ENCODE results near the gene PALLD.
"Not testable (repeated sequence)": the region's sequence is repeated elsewhere in the genome, so short reads cannot be mapped to it uniquely, and the experiment has no call there.

The PALLD gene

GRCh38 chr4:168496834-168497233 is at the start of gene PALLD:
TSS of gene PALLD (plus strand) at chr4:168497052.
- DNase-seq: no peak

GRCh38 chr4:168449063-168449462 is 47.8 kb upstream of the PALLD start:
- not testable (repeated sequence) for DNase-seq

DNA sequence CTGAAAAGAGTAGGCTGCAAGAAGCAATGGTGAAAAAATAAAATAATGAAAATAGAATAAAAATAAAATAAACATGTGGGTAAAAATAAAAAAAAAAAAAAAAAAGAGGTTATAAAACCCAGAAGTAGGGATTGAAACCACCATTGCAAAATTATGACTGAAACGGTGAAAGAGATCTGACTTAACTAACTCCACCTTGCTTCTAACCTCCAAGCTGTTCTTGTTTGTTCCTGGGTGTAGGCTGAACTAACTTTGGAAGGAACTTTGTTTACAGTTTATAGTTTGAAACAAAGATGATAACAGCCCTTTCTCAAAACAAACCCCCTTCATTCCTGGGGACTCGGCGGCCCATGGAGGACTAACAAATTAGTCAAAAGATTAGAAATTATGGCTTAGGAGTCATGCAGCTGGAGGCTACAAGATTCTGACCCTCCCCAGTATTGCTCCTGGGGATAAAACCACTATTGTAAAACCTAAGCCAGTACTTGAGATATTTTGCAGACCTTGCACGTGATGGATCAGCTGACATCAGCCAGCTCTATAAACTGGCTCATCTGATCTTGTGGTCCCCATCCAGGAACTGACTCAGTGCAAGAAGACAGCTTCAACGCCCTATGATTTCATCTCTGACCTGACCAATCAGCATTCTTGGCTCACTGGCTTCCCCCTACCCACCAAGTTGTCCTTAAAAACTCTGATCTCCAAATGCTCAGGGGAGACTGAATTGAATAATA is 47.0 kb upstream of the PALLD start:
- no peak for DNase-seq

GRCh38 chr4:168451331-168451730 is 45.5 kb upstream of the PALLD start:
- DNase-seq: no peak

DNA sequence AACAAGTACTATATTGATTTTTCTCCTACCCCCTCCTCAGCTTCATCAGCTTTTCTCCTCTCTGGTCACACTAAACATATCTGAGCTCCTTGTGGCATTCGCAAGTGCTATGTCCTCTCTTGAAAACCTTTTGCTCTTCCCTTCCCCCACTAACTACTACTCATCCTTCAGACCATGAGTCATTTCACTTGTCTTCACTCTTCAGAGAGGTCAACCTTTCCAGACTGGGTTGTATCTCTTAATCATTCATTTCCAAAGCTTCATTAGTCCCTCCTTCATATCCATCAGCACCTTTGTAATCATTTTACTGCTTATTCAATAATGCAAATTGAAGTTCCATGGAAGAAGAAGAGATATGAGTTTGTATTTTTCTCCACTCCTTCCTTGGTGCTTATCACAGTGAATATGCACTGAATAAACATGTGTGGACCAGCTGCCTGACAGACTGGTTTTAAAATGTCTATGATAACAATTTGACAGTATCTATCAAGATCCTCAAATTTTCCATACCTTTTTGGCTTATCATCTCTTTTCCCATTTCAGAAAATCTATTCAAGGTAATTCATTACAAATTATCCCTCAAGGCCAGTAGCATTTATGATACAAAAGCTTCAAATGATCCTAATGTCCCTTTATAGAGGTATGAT is 45.0 kb upstream of the PALLD start:
- no peak for DNase-seq

DNA sequence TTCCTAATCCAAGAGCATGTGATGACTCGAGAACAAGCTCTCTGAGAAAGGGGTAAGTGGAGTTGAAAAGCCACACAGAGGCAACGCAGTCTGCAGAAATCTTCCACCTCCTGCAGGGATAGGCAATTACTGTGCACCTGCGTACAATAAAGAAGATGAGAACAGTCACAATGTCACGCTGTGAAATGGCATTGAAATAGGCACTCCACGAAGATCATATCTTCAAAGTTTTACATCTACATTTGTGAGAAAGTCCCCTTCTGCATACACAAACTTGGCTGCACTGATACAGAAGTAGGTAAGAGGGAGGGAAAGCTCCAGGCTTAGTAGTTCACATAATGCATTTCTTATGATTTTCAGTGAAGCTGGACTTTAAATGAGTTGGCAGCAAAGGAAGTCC is 43.7 kb upstream of the PALLD start:
- no peak for DNase-seq

DNA sequence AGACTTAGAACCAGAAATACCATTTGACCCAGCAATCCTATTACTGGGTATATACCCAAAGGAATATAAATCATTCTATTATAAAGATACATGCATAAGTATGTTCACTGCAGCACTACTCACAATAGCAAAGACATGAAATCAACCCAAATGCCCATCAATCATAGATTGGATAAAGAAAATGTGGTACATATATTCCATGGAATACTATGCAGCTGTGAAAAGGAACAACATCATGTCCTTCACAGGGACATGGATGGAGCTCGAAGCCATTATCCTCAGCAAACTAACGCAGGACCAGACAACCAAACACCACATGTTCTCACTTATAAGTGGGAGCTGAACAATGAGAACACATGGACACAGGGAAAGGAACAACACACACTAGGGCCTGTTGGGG is 38.6 kb upstream of the PALLD start:
- DNase-seq: not testable (repeated sequence)

- no peak for DNase-seq
These were observed 35.0 kb upstream of the PALLD start for GRCh38 chr4:168461821-168462220.

GRCh38 chr4:168472920-168473319 is 23.9 kb upstream of the PALLD start:
- DNase-seq: no peak

DNA sequence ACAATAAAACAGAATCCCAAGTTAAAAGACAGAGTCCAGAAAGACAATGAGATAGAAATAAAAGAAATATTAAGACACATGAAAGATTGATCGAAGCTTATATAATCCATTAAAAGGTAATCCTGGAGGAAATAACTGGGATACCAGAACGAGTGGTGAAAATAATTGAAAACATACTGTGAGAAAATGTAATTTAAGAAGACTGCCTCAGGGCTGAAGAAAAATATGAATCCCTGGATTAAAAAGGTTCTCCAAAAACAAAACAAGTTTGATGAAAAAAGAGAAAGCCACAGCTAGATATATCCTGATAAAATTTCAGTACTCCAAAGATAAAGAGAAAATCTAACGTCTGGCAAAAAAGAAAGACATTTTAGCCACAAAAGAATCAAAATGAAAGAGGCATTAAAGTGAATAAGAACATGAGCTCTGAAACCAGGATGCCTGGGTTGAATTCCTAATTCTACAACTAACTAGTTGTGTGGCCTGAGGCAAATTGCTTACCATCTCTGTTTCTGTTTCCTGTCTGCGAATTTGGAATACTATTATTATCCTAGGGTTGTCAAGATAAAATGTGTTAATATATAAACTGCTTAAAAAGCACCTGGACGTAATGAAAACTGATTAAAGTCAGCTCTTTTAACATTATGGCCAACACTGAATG is 22.1 kb upstream of the PALLD start:
- no peak for DNase-seq

GRCh38 chr4:168475745-168476144 is 21.1 kb upstream of the PALLD start:
- DNase-seq: no peak

- DNase-seq: no peak
These were observed 18.0 kb upstream of the PALLD start for GRCh38 chr4:168478868-168479267.

DNA sequence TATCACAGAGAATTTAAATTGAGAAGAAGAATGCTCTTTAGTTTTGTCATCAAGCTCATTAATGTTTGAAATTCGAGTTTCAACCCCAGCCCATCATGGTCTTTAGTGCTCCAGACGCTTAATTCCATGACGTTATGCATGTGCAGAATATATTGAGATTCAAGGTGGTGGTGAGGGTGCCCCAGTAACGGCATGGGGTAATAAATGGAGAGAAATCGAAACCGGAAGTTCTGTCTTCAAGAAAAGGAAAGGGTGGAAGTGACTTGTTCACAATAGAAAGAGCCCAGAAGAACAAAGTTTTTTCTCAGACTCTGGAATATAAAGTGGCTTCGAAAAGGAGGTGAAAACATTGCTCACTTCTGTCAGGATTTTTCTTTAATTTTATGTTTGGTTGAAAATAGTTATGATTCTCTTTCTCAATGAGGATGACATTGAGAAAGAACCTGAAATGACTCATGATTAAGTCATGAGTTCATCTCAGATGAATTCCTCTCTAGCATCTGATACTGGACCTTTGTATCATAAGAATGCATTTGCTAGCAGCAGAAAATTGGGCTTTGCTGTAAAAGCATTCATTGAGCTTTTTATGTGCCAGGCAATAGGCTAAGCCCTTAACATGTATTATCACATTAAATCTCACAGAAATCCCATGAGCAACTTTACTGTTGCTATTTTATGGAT is 15.8 kb upstream of the PALLD start:
- peak; percentile 61 for DNase-seq

DNA sequence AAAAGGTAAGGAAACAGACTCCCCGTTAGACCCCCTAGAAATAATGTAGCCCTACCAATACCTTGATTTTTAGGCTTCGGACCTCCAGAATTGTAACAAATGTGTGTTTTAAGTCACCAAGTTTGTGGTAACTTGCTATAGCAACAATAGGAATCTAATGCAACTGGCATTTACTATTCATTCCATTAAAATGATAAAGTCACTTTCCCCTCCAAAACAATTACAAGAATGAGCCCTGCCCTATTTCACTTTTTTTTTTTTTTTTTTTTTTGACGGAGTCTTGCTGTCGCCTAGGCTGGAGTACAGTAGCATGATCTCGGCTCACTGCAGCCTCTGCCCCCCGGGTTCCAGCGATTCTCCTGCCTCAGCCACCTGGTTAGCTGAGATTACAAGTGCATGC is 13.0 kb upstream of the PALLD start:
- DNase-seq: no peak

- no peak for DNase-seq
These were observed 12.2 kb upstream of the PALLD start for GRCh38 chr4:168484626-168485025.

GRCh38 chr4:168485156-168485910 is 11.5 kb upstream of the PALLD start:
- no peak for DNase-seq

DNA sequence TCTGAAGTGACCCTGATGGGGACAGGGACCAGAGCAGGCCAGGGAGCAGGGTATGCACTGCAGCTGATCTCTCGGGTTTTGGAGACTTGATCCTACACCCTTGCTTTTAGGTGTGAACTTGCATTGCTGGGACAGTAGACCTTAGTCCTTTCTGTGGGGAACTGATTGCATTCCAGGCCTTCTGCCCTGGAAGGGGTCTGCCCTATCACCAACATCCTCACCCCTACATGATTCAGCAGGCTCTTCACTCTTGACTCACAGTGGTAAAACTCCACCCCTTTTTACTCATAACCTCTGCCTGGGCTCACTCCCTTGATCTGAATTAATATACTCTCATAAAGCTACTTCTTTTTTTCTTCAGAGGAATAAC is 10.0 kb upstream of the PALLD start:
- no peak for DNase-seq

DNA sequence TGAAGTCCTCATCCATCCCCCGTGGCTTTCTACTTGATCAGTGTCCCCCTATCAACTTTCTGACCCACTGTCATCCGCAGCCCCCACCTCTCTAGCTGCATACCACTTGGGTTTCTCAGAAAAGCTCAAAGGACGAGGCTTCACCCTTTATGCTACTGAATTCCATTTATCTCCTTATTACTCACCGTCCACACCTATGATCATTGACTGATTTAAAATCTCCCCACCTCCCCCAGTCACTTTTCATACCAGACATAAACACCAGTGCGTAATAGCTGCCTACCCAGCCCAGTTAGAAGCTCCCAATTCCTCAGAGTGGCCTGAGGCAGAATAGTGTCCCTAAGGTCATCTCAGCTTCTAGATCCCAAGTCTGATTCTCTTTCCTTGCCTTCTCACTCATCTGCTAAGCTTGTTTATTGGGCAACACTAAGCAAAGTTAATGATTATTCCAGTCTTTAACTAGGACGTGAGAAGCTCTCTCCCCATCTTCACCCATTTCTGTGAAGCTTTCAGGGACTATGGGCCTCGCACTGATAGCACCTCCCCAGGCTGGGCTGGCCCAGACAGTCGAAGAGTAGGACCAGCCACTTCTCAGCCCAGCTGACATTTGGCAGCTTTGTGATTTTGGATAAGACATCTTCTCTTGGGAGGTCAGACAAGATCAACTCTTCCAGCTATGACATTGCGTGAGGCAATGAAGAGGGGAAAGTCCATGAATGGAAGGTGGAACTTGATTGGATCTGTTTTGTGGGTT is 9.4 kb upstream of the PALLD start:
- no peak for DNase-seq

- DNase-seq: peak; percentile 29
These were observed 8.0 kb upstream of the PALLD start for GRCh38 chr4:168488869-168489274.

GRCh38 chr4:168489616-168490015 is 7.2 kb upstream of the PALLD start:
- DNase-seq: no peak

- DNase-seq: no peak
These were observed 6.1 kb upstream of the PALLD start for GRCh38 chr4:168490711-168491110.

GRCh38 chr4:168491563-168491962 is 5.3 kb upstream of the PALLD start:
- no peak for DNase-seq

Data from DMS 273 treated with DMSO at 0.1 percent for 48 hours (cell line).